ENCODE results near the gene GDF2.

Gene GDF2

GRCh38 chr10:47366731-47367460, 44.6 kb downstream of the GDF2 start:
- no peak overlapping the region for H3K9ac ChIP-seq (ENCODE audit: insufficient read length)

GRCh38 chr10:47367646-47368045, 45.4 kb downstream of the GDF2 start:
- Histone ChIP-seq H3K36me3 (ENCODE audit: insufficient read depth, low read length) (no peaks in the 10 kb centered on the region), H3K4me3 (no peak overlapping the region), H3K9me3 (ENCODE audit: low read depth, low read length) (no peaks in the 10 kb centered on the region), H3K9ac (ENCODE audit: insufficient read length) (no peak overlapping the region), H3K27ac (no peak overlapping the region)
- TF ChIP-seq POLR2AphosphoS5 (IDR thresholded peaks at IDR 0.05; ENCODE audit: borderline replicate concordance, low read depth, low read length) = no peak
- TF ChIP-seq FOXP2 (optimal IDR thresholded peaks at IDR 0.05; ENCODE audit: control extremely low read depth, extremely low read length, insufficient read depth) = no peak
- no peak for TF ChIP-seq EZH2 (IDR thresholded peaks at IDR 0.05)
- no peak for DNase-seq (ENCODE audit: low read depth, low spot score)

More at GRCh38 chr10:47366731-47367460, 44.6 kb downstream of the GDF2 start:
- H3K4me3 ChIP-seq = no peak overlapping the region
- no peaks in the 10 kb centered on the region for H3K9me3 ChIP-seq (ENCODE audit: low read depth, low read length)
- no peak for DNase-seq (ENCODE audit: low read depth, low spot score)
- TF ChIP-seq FOXP2 (optimal IDR thresholded peaks at IDR 0.05; ENCODE audit: control extremely low read depth, extremely low read length, insufficient read depth) (no peak), POLR2AphosphoS5 (IDR thresholded peaks at IDR 0.05; ENCODE audit: borderline replicate concordance, low read depth, low read length) (no peak), EZH2 (IDR thresholded peaks at IDR 0.05) (no peak)
- H3K27ac ChIP-seq = no peak overlapping the region
- H3K36me3 ChIP-seq (ENCODE audit: insufficient read depth, low read length) = no peaks in the 10 kb centered on the region

GRCh38 chr10:47368431-47369180, 46.4 kb downstream of the GDF2 start:
- H3K9me3 ChIP-seq (ENCODE audit: low read depth, low read length) = no peaks in the 10 kb centered on the region
- DNase-seq (ENCODE audit: low read depth, low spot score) = no peak
- no peak overlapping the region for H3K4me3 ChIP-seq
- H3K9ac ChIP-seq (ENCODE audit: insufficient read length) = no peak overlapping the region
- no peaks in the 10 kb centered on the region for H3K36me3 ChIP-seq (ENCODE audit: insufficient read depth, low read length)
- no peak overlapping the region for H3K27ac ChIP-seq
- TF ChIP-seq FOXP2 (optimal IDR thresholded peaks at IDR 0.05; ENCODE audit: control extremely low read depth, extremely low read length, insufficient read depth) = no peak
- TF ChIP-seq POLR2AphosphoS5 (IDR thresholded peaks at IDR 0.05; ENCODE audit: borderline replicate concordance, low read depth, low read length) = no peak
- no peak for TF ChIP-seq EZH2 (IDR thresholded peaks at IDR 0.05)

GRCh38 chr10:47369251-47369894, 47.1 kb downstream of the GDF2 start:
- Histone ChIP-seq H3K36me3 (ENCODE audit: insufficient read depth, low read length) (no peaks in the 10 kb centered on the region), H3K4me3 (no peak overlapping the region), H3K9me3 (ENCODE audit: low read depth, low read length) (no peaks in the 10 kb centered on the region), H3K27ac (no peak overlapping the region), H3K9ac (ENCODE audit: insufficient read length) (no peak overlapping the region)
- no peak for DNase-seq (ENCODE audit: low read depth, low spot score)
- TF ChIP-seq FOXP2 (optimal IDR thresholded peaks at IDR 0.05; ENCODE audit: control extremely low read depth, extremely low read length, insufficient read depth) (no peak), EZH2 (IDR thresholded peaks at IDR 0.05) (no peak), POLR2AphosphoS5 (IDR thresholded peaks at IDR 0.05; ENCODE audit: borderline replicate concordance, low read depth, low read length) (no peak)

- no peak overlapping the region for H3K27ac ChIP-seq
- TF ChIP-seq EZH2 (IDR thresholded peaks at IDR 0.05) (no peak), FOXP2 (optimal IDR thresholded peaks at IDR 0.05; ENCODE audit: control extremely low read depth, extremely low read length, insufficient read depth) (no peak)
- DNase-seq (ENCODE audit: low read depth, low spot score) = no peak
Observed at GRCh38 chr10:47370015-47370767, 47.9 kb downstream of the GDF2 start.

GRCh38 chr10:47370878-47371277, 48.6 kb downstream of the GDF2 start:
- Histone ChIP-seq H3K9me3 (ENCODE audit: low read depth, low read length) (no peaks in the 10 kb centered on the region), H3K36me3 (ENCODE audit: insufficient read depth, low read length) (no peaks in the 10 kb centered on the region), H3K9ac (ENCODE audit: insufficient read length) (no peak overlapping the region), H3K27ac (no peak overlapping the region), H3K4me3 (no peak overlapping the region)
- TF ChIP-seq EZH2 (IDR thresholded peaks at IDR 0.05) = no peak
- no peak for TF ChIP-seq FOXP2 (optimal IDR thresholded peaks at IDR 0.05; ENCODE audit: control extremely low read depth, extremely low read length, insufficient read depth)
- no peak for TF ChIP-seq POLR2AphosphoS5 (IDR thresholded peaks at IDR 0.05; ENCODE audit: borderline replicate concordance, low read depth, low read length)
- DNase-seq (ENCODE audit: low read depth, low spot score) = no peak

More at GRCh38 chr10:47370015-47370767, 47.9 kb downstream of the GDF2 start:
- Histone ChIP-seq H3K9me3 (ENCODE audit: low read depth, low read length) (no peaks in the 10 kb centered on the region), H3K9ac (ENCODE audit: insufficient read length) (no peak overlapping the region), H3K4me3 (no peak overlapping the region), H3K36me3 (ENCODE audit: insufficient read depth, low read length) (no peaks in the 10 kb centered on the region)

GRCh38 chr10:47371629-47372485, 49.6 kb downstream of the GDF2 start:
- Histone ChIP-seq H3K9ac (ENCODE audit: insufficient read length) (no peak overlapping the region), H3K4me3 (no peak overlapping the region), H3K27ac (no peak overlapping the region), H3K9me3 (ENCODE audit: low read depth, low read length) (no peaks in the 10 kb centered on the region), H3K36me3 (ENCODE audit: insufficient read depth, low read length) (no peaks in the 10 kb centered on the region)
- DNase-seq (ENCODE audit: low read depth, low spot score) = no peak
- TF ChIP-seq POLR2AphosphoS5 (IDR thresholded peaks at IDR 0.05; ENCODE audit: borderline replicate concordance, low read depth, low read length) = no peak
- no peak for TF ChIP-seq FOXP2 (optimal IDR thresholded peaks at IDR 0.05; ENCODE audit: control extremely low read depth, extremely low read length, insufficient read depth)
- TF ChIP-seq EZH2 (IDR thresholded peaks at IDR 0.05) = no peak
